Neural cell (in vitro differentiated cells): ENCODE results near the gene ST6GALNAC5.

Experiments used
- EP300 ChIP-seq: fragments of 450-650 bp; conservative IDR thresholded peaks from 2 replicates; pipeline ENCODE4 v1.6.1; 2014; ENCODE audit warnings: antibody characterized with exemption, mild to moderate bottlenecking, moderate library complexity; ENCODE audit not compliant: poor library complexity, severe bottlenecking
- POLR2AphosphoS5 ChIP-seq: IDR thresholded peaks from 2 replicates; pipeline ENCODE4 v1.6.1; 2012
- TF ChIP-seq, protein P1 (sequence below): fragments of 450-650 bp; IDR thresholded peaks from 2 replicates; pipeline ENCODE4 v1.5.1; 2014; ENCODE audit warnings: antibody characterized with exemption, mild to moderate bottlenecking, moderate library complexity; ENCODE audit not compliant: poor library complexity, severe bottlenecking

GRCh38 chr1:76925825-76926224 is 58.5 kb downstream of the ST6GALNAC5 start:
- TF ChIP-seq POLR2AphosphoS5 (no peak), EP300 (no peak)
- TF ChIP-seq, protein P1, sequence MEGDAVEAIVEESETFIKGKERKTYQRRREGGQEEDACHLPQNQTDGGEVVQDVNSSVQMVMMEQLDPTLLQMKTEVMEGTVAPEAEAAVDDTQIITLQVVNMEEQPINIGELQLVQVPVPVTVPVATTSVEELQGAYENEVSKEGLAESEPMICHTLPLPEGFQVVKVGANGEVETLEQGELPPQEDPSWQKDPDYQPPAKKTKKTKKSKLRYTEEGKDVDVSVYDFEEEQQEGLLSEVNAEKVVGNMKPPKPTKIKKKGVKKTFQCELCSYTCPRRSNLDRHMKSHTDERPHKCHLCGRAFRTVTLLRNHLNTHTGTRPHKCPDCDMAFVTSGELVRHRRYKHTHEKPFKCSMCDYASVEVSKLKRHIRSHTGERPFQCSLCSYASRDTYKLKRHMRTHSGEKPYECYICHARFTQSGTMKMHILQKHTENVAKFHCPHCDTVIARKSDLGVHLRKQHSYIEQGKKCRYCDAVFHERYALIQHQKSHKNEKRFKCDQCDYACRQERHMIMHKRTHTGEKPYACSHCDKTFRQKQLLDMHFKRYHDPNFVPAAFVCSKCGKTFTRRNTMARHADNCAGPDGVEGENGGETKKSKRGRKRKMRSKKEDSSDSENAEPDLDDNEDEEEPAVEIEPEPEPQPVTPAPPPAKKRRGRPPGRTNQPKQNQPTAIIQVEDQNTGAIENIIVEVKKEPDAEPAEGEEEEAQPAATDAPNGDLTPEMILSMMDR = no peak
